Effector memory CD4-positive, alpha-beta T cell (primary cell): ENCODE measurements around the gene DAPP1.

ENCODE experiments used
- DNase-seq, 3 donors: peaks; one replicate each; pipeline ENCODE4 v3.0.0-alpha.2; 2020
- H3K27ac ChIP-seq: 2 replicates; pipeline ENCODE4 v1.7.0; 2013; ENCODE audit warnings: mild to moderate bottlenecking, low read length, moderate library complexity; ENCODE audit not compliant: insufficient read depth, poor library complexity, severe bottlenecking
- H3K27me3 ChIP-seq: replicated peaks from 2 replicates; pipeline ENCODE4 v1.7.0; 2013; ENCODE audit warnings: mild to moderate bottlenecking, low read length; ENCODE audit not compliant: insufficient read depth, control insufficient read depth, poor library complexity, severe bottlenecking
- H3K36me3 ChIP-seq: 2 replicates; pipeline ENCODE4 v1.7.0; 2013; ENCODE audit warnings: mild to moderate bottlenecking, low read length, moderate library complexity; ENCODE audit not compliant: control insufficient read depth, insufficient read depth
- H3K4me1 ChIP-seq: 2 replicates; pipeline ENCODE4 v1.7.0; 2013; ENCODE audit warnings: low read length, mild to moderate bottlenecking; ENCODE audit not compliant: control insufficient read depth, insufficient read depth, poor library complexity, severe bottlenecking
- H3K4me3 ChIP-seq: 2 replicates; pipeline ENCODE4 v1.7.0; 2013; ENCODE audit warnings: low read length, low read depth, mild to moderate bottlenecking; ENCODE audit not compliant: insufficient read depth, poor library complexity, severe bottlenecking
- H3K9me3 ChIP-seq: 2 replicates; pipeline ENCODE4 v1.7.0; 2013; ENCODE audit warnings: mild to moderate bottlenecking, low read length, moderate library complexity; ENCODE audit not compliant: control insufficient read depth

Gene DAPP1

GRCh38 chr4:99861120-99861905 is 44.7 kb downstream of the DAPP1 start:
- Histone ChIP-seq H3K4me3 (no peak overlapping the region), H3K4me1 (no peaks in the 10 kb centered on the region), H3K9me3 (no peaks in the 10 kb centered on the region), H3K36me3 (peaks cover 22% of the 10 kb centered on the region), H3K27me3 (no peaks in the 10 kb centered on the region), H3K27ac (no peak overlapping the region)
- DNase-seq: no peak

GRCh38 chr4:99863804-99864203 is 47.2 kb downstream of the DAPP1 start:
- Histone ChIP-seq H3K36me3 (peaks cover 37% of the 10 kb centered on the region), H3K27me3 (no peaks in the 10 kb centered on the region), H3K27ac (no peak overlapping the region), H3K9me3 (no peaks in the 10 kb centered on the region), H3K4me3 (no peak overlapping the region), H3K4me1 (no peaks in the 10 kb centered on the region)
- no peak for DNase-seq

GRCh38 chr4:99868126-99868596 is 51.5 kb downstream of the DAPP1 start:
- Histone ChIP-seq H3K36me3 (peaks cover 30% of the 10 kb centered on the region), H3K4me3 (no peak overlapping the region), H3K4me1 (no peaks in the 10 kb centered on the region), H3K9me3 (no peaks in the 10 kb centered on the region), H3K27ac (no peak overlapping the region), H3K27me3 (no peaks in the 10 kb centered on the region)
- no peak for DNase-seq

GRCh38 chr4:99872570-99872969 is 55.9 kb downstream of the DAPP1 start:
- no peak for DNase-seq
- H3K36me3 ChIP-seq: peaks cover 6% of the 10 kb centered on the region
- H3K27me3 ChIP-seq: no peaks in the 10 kb centered on the region
- no peak overlapping the region for H3K27ac ChIP-seq
- H3K4me1 ChIP-seq: no peaks in the 10 kb centered on the region
- no peak overlapping the region for H3K4me3 ChIP-seq
- H3K9me3 ChIP-seq: no peaks in the 10 kb centered on the region

- H3K27ac ChIP-seq: no peak overlapping the region
- H3K36me3 ChIP-seq: peaks cover 17% of the 10 kb centered on the region
- no peaks in the 10 kb centered on the region for H3K4me1 ChIP-seq
- no peaks in the 10 kb centered on the region for H3K27me3 ChIP-seq
- no peak for DNase-seq
- no peak overlapping the region for H3K4me3 ChIP-seq
- H3K9me3 ChIP-seq: no peaks in the 10 kb centered on the region
Measured at GRCh38 chr4:99875071-99875470, 58.4 kb downstream of the DAPP1 start.

- Histone ChIP-seq H3K36me3 (peaks cover 30% of the 10 kb centered on the region), H3K27ac (no peak overlapping the region), H3K27me3 (no peaks in the 10 kb centered on the region), H3K9me3 (no peaks in the 10 kb centered on the region), H3K4me1 (no peaks in the 10 kb centered on the region), H3K4me3 (no peak overlapping the region)
- no peak for DNase-seq
Measured at GRCh38 chr4:99876946-99877345, 60.3 kb downstream of the DAPP1 start.

GRCh38 chr4:99878604-99879003 is 62.0 kb downstream of the DAPP1 start:
- H3K4me1 ChIP-seq: no peaks in the 10 kb centered on the region
- DNase-seq: no peak
- H3K27ac ChIP-seq: no peak overlapping the region
- no peaks in the 10 kb centered on the region for H3K9me3 ChIP-seq
- H3K4me3 ChIP-seq: no peak overlapping the region
- H3K36me3 ChIP-seq: peaks cover 38% of the 10 kb centered on the region
- no peaks in the 10 kb centered on the region for H3K27me3 ChIP-seq

GRCh38 chr4:99879458-99879857 is 62.8 kb downstream of the DAPP1 start:
- Histone ChIP-seq H3K27me3 (no peaks in the 10 kb centered on the region), H3K27ac (no peak overlapping the region), H3K36me3 (peaks cover 40% of the 10 kb centered on the region), H3K4me1 (no peaks in the 10 kb centered on the region), H3K9me3 (no peaks in the 10 kb centered on the region), H3K4me3 (no peak overlapping the region)
- no peak for DNase-seq

- Histone ChIP-seq H3K27ac (no peak overlapping the region), H3K36me3 (peaks cover 45% of the 10 kb centered on the region), H3K9me3 (no peaks in the 10 kb centered on the region), H3K27me3 (no peaks in the 10 kb centered on the region), H3K4me3 (no peak overlapping the region), H3K4me1 (no peaks in the 10 kb centered on the region)
- no peak for DNase-seq
Measured at GRCh38 chr4:99885063-99885664, 68.5 kb downstream of the DAPP1 start.

GRCh38 chr4:99885687-99886086 is 69.1 kb downstream of the DAPP1 start:
- Histone ChIP-seq H3K4me1 (no peaks in the 10 kb centered on the region), H3K4me3 (no peak overlapping the region), H3K36me3 (peaks cover 40% of the 10 kb centered on the region), H3K27ac (no peak overlapping the region), H3K9me3 (no peaks in the 10 kb centered on the region), H3K27me3 (no peaks in the 10 kb centered on the region)
- no peak for DNase-seq
